ENCODE measurements around the gene MXD3.
A peak's percentile ranks its signal among the peaks of the same experiment; 100 is the strongest.

Gene MXD3

DNA sequence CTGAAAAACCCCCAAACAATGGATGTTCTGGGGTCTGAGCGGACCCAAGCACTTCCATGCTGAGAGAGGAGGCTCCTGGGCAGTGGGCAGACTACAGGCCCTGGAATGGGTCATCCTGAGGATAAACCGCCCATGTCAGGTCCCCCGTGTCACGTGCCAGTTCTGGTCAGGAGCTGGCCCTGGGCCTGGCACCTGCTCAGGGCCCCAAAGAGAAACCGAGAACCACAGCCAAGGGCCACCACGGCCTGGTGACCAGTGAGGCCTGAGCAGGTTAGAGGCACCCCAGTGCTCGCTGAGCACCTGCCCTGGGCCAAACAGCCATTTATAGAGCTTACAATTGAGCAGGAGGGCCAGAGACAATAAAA is 24.0 kb upstream of the MXD3 start:
- H3K9me3 Mint-ChIP-seq = no peaks in the 10 kb centered on the region
- ATAC-seq (ENCODE audit: low read depth) (no peak), DNase-seq (ENCODE audit: low spot score in 2 of 2) (no peak)
- H3K4me1 Mint-ChIP-seq = peaks cover 9% of the 10 kb centered on the region
- H3K27ac Mint-ChIP-seq = no peak overlapping the region
- peaks cover 32% of the 10 kb centered on the region for H3K36me3 Mint-ChIP-seq
- H3K4me3 Mint-ChIP-seq = no peak overlapping the region
- H3K27me3 Mint-ChIP-seq = no peaks in the 10 kb centered on the region

DNA sequence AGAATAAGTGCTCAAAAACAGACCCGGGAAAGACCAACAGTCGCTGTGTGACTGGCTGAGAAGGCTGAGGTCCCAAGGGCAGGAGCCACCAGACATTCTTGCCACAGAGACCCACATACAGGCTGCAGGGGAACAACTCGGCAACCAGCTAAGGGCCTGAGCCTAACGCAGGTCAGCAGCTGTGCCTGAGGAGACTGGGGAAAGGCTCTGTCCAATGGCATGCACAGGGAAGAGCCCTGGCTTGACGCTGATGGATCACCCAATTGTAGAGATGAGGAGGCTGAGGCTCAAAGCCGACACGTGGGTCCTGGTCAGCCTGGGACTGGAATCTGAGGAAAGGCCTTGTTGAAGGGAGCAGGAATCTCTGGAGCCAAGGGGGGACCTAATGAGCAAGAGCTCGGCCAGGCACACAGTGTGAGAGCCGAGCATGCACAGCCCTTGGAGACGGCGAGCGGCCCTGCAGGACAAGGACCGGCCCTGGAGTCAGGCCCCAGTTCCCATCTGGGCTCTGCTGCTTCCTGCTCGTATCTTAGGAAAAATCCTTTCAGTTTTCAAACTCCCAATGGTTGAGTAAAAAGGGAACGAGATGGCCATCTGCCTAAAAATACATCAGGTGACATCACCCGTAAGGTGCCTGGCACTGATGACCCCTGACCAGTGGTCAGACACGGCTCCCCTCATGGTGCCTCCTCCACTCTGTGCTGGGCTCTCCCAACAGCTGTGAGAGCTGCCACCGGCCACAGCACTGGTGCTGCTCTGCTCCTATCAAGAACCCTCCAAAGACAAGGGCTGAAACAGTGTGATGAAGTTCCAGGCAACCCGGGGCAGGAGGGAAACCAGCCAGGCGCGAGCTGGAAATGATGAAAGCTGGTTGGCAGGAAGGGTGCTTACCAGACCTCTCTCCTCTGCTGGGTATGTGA is 23.3 kb upstream of the MXD3 start:
- Mint-ChIP-seq H3K4me1 (peaks cover 9% of the 10 kb centered on the region), H3K27ac (no peak overlapping the region), H3K36me3 (peaks cover 36% of the 10 kb centered on the region), H3K27me3 (no peaks in the 10 kb centered on the region), H3K4me3 (no peak overlapping the region), H3K9me3 (no peaks in the 10 kb centered on the region)
- DNase-seq (ENCODE audit: low spot score in 2 of 2) (no peak), ATAC-seq (ENCODE audit: low read depth) (no peak)

DNA sequence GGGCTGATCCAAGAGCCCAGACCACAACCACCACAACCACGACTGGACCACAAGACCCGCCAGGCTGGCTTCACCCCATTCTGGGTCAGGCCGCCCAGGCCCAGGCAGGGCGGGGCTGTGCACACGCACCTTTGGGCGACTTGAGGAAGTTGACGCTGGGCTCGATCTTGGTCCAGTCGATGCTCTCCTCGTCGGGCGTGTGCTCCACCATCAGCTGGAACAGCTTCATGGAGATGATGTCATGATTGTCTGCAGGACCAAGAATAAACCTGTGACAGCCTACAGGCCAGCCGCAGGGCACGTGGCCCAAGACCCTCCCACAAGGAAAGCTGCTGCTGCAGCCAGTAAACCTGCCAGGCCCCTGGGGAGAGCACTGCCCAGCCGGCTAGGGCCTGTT is 22.5 kb upstream of the MXD3 start:
- peaks cover 2% of the 10 kb centered on the region for H3K4me1 Mint-ChIP-seq
- ATAC-seq (ENCODE audit: low read depth) (no peak), DNase-seq (ENCODE audit: low spot score in 2 of 2) (no peak)
- H3K27me3 Mint-ChIP-seq = no peaks in the 10 kb centered on the region
- no peak overlapping the region for H3K4me3 Mint-ChIP-seq
- H3K36me3 Mint-ChIP-seq = peaks cover 29% of the 10 kb centered on the region
- no peaks in the 10 kb centered on the region for H3K9me3 Mint-ChIP-seq
- no peak overlapping the region for H3K27ac Mint-ChIP-seq

DNA sequence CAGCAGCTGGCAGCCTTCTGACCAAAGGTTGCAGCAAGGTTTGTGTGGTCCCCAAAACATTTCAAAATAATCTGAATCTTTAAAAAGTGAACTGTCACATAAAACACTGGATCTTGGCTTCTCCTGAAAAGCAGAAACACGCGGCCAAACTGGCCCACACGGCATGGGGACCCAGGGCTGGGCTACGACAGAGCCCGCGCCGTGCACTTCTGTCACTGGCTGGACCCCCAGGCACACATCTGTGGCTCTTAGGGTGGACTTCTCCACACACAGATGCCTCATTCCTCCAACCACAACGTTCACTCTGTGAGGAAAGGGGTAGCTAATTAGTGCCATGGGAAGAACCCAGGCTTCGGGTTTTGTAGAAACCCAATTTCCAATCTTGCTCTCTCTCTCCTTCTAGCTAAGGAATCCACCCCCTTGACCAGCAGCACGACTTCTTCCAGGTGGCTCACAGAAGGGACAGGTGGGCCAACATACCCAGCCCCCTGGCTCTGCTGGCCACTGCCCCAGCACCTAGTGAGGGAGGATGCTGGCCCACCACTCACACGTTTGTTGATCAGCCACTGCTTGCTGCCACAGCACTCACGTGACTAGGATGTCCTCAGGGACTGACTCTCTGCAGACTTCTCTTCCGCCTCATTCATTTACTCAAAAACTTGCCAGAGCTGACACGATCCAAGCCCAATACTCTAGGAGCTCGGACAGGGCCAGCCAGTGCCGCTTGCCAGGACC is 21.9 kb upstream of the MXD3 start:
- Mint-ChIP-seq H3K9me3 (no peaks in the 10 kb centered on the region), H3K27ac (no peak overlapping the region), H3K4me3 (no peak overlapping the region), H3K4me1 (peaks cover 2% of the 10 kb centered on the region), H3K27me3 (no peaks in the 10 kb centered on the region), H3K36me3 (peaks cover 29% of the 10 kb centered on the region)
- no peak for ATAC-seq (ENCODE audit: low read depth)
- no peak for DNase-seq (ENCODE audit: low spot score in 2 of 2)

DNA sequence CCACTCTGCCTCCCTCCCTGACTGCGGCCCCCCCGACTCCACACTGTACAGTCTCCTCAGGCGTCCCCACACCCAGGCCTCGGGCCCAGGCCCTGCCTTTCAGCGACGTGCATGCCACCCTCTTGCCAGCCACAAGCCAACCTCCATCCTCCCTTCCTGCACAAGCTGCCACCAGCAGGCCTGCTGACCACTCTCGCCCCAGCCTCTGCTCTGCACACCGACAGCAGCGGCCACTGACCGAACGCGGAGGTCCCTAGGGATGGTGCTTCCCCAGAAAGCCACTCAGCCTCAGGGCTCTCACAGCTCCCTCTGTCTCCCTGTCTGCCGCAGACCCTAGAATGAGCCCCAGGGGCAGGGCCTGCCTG is 21.2 kb upstream of the MXD3 start:
- Mint-ChIP-seq H3K27ac (no peak overlapping the region), H3K9me3 (no peaks in the 10 kb centered on the region), H3K4me3 (no peak overlapping the region), H3K36me3 (peaks cover 29% of the 10 kb centered on the region), H3K4me1 (peaks cover 2% of the 10 kb centered on the region), H3K27me3 (no peaks in the 10 kb centered on the region)
- no peak for DNase-seq (ENCODE audit: low spot score in 2 of 2)
- no peak for ATAC-seq (ENCODE audit: low read depth)

DNA sequence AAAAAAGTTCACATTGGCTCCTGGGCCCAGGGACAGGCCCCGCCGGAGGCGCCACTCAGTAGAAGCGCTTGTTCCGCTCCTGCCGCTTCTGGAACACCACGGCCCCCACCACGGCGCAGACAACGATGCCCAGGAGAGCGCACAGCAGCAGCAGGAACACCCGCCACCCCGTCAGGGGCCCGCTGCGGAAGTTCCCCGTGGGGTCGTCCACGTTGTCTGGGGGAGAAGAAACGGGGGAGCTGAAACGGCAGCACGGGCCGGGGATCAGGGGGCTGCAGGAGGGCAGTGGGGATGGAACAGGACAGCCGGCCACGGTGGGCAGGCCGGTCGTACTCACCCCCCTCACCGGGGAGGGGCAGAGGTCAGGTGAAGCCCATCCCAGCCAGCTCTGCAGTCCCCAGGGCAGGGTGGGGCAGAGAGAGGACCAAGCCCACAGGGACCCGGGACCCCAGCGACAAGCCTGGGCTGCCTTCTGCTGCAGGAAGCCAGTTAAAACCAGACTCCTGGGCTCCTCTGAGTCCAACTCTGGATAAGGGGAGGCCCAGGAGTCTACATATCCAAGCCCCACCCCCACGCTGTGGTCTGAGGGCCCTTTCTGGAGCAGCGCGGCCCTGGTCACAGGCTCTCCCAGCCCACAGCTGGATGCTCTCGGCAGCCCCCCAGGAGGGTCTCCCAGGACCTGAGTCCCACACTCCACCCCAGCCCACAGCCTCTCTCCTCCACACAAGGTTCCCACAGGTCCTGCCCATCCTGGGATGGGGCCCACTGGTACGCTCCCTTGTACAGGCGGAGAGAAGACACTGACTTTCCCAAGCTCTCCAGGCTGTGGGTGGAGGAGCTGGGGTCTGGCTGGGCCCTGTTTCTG is 20.6 kb upstream of the MXD3 start:
- no peak overlapping the region for H3K4me3 Mint-ChIP-seq
- DNase-seq (ENCODE audit: low spot score in 2 of 2) (no peak), ATAC-seq (ENCODE audit: low read depth) (no peak)
- no peaks in the 10 kb centered on the region for H3K9me3 Mint-ChIP-seq
- peaks cover 29% of the 10 kb centered on the region for H3K36me3 Mint-ChIP-seq
- no peak overlapping the region for H3K27ac Mint-ChIP-seq
- H3K4me1 Mint-ChIP-seq = peaks cover 2% of the 10 kb centered on the region
- no peaks in the 10 kb centered on the region for H3K27me3 Mint-ChIP-seq

DNA sequence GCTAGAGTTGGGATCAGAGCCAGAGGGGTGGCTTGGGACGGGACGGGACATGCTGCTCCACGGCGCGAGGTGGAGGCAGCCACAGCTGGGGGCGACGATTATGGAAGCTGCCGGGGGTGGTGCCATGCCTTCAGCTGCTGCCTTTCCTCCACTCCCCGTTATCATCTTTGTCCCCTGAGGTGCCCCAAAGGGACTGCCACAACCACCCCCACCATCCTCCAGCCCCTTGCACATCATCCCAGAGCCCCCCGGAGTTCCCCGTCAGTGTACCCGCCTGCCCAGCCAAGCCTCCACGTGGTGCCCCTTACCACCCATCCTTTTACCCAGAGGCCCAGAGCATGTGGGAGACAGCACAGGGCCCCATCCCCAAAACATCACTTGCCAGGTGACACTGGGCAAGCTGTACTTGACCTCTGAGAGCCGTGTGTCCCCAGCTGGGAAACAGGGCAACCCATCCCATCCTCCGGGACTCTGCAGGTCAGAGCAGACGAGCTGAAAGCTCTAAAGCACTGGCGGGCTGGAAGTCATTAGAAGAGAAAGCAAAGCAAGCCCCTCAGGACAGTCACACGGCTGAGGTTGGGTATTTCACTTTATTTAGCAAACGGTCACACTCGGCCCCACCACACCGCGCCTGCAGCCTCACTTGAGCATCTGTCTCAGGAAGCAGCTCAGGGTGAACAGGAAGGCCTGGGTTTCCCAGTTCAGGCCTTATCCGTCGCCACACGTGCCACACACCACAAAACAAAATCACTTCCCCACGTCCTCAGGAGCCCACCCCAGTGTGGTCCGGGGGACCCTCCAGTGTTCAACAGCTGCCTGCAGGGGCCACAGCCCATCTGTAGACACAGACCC is 19.5 kb upstream of the MXD3 start:
- Mint-ChIP-seq H3K27ac (no peak overlapping the region), H3K4me1 (peaks cover 2% of the 10 kb centered on the region), H3K36me3 (peaks cover 26% of the 10 kb centered on the region), H3K4me3 (no peak overlapping the region), H3K27me3 (no peaks in the 10 kb centered on the region), H3K9me3 (no peaks in the 10 kb centered on the region)
- no peak for ATAC-seq (ENCODE audit: low read depth)
- no peak for DNase-seq (ENCODE audit: low spot score in 2 of 2)

DNA sequence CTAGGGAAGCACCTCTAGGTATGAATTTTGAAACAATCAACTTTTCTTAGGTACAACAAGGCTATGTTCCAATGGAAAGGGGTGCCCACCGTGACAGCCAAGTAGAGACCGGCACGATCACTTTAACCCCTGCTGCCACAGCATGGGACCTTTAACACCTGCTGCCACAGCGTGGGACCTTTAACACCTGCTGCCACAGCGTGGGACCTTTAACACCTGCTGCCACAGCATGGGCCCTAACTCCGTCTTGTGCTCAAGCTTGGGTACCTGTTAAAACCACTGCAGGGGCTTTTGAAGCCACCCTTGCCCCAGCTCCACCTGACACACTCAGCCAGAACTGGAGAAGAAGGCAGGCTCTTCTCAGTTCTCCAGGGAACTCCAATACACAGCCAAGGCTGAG is 18.2 kb upstream of the MXD3 start:
- H3K4me1 Mint-ChIP-seq = peaks cover 2% of the 10 kb centered on the region
- no peaks in the 10 kb centered on the region for H3K9me3 Mint-ChIP-seq
- H3K36me3 Mint-ChIP-seq = peaks cover 20% of the 10 kb centered on the region
- DNase-seq (ENCODE audit: low spot score in 2 of 2) (no peak), ATAC-seq (ENCODE audit: low read depth) (no peak)
- no peak overlapping the region for H3K27ac Mint-ChIP-seq
- H3K4me3 Mint-ChIP-seq = no peak overlapping the region
- H3K27me3 Mint-ChIP-seq = no peaks in the 10 kb centered on the region

DNA sequence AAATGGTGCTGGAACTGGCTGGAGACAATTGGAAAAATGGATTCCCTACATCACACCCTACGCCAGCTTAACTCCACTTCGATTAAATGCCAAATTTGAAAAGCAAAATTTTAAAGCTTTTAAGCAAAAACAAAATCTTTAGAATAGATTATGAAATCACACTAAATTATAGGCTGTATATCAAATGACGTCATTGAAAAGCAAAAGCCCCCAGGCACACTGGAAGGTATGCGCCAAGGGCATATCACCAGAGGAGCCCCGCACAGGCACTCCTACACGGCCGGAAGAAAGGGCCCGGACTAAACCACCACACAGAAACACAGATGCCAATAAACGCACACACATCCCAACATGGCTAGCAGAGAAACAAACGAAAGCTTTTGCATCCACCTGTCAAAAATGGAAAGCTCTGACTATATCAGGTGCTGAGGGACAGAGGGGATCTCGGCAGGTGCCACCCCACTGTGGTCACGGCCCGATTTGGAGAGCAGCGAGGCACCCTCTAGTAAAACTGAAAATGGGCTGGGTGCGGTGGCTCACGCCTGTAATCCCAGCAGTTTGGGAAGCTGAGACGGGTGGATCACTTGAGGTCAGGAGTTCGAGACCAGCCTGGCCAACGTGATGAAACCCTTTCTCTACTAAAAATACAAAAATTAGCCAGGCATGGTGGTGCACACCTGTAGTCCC is 17.0 kb upstream of the MXD3 start:
- ATAC-seq (ENCODE audit: low read depth) = no peak
- Mint-ChIP-seq H3K9me3 (no peaks in the 10 kb centered on the region), H3K4me3 (no peak overlapping the region), H3K27me3 (no peaks in the 10 kb centered on the region), H3K4me1 (peaks cover 2% of the 10 kb centered on the region), H3K36me3 (peaks cover 16% of the 10 kb centered on the region), H3K27ac (no peak overlapping the region)
- DNase-seq (ENCODE audit: low spot score in 2 of 2) = no peak

DNA sequence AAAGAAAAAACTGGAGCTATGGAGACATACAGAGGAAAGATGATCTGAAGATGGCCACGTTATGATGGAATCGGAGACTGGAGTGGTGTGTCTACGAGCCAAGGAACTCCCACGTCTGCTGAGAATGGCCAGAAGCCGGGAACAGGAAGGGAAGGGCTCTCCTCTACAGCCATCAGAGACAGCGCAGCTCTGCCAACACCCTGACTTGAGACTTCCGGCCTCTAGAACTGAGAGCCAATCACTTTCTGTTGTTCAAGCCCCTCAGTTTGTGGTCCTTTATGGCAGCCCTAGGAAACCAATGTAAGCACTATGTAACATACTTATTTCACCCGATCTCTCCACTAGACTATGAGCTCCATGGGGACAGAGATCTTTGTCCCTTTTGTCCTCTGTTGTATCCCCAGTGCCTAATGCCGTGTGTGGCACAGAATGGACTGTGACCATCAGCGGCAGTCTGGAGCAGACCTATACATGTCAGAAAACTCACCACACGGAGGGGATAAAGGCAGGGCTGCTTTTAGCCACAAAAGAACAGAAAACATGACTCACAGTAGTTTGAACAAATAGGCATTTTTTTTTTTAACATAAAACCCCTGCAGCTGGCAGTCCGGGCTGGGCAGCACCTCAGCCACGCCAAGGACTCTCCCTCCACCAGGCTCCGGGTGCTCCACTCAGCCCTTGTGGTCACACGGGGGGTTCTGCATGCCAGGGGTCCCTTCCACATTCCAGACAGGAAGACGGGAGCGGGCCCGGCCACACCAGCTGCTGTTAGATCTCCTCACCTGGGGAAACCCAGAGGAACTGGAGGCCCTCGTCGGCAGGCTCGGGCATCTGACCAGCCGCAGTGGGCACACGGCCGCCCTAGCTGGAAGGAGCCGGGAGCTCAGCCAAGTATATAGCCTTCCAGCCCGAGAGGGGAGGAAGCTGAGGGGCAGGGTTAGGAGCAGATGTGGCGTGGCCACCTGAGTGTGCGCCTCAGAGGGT is 16.1 kb upstream of the MXD3 start:
- Mint-ChIP-seq H3K4me3 (no peak overlapping the region), H3K4me1 (peaks cover 2% of the 10 kb centered on the region), H3K27me3 (no peaks in the 10 kb centered on the region), H3K27ac (no peak overlapping the region), H3K9me3 (no peaks in the 10 kb centered on the region), H3K36me3 (peaks cover 13% of the 10 kb centered on the region)
- ATAC-seq (ENCODE audit: low read depth) = no peak
- DNase-seq (ENCODE audit: low spot score in 2 of 2) = no peak

DNA sequence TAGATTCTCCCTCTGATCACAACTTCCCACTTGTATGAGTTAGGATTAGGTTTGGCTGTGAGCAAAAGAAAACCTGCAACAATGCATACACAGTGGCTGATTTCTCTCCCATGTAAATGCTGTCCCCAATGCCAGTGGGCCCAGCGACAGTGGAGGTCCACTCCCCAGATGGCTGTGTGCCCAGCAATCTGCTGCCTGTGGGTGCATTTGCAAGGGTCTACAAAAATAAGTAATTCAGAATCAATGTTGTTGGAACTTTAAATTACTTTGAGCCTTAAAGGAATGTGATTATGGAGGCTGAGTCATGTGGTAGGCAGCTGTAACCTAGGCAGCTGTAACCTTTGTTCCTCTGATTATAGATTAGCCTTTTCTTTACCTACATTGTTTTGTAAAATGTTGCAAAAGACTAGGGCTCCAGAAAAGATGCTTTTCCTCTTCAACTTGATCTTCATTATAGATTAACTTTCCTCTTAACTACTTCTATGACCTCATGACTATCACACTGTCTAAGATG is 14.2 kb upstream of the MXD3 start:
- peaks cover 12% of the 10 kb centered on the region for H3K36me3 Mint-ChIP-seq
- DNase-seq (ENCODE audit: low spot score in 2 of 2) (no peak), ATAC-seq (ENCODE audit: low read depth) (no peak)
- H3K27ac Mint-ChIP-seq = no peak overlapping the region
- H3K4me1 Mint-ChIP-seq = peaks cover 5% of the 10 kb centered on the region
- no peaks in the 10 kb centered on the region for H3K27me3 Mint-ChIP-seq
- H3K4me3 Mint-ChIP-seq = no peak overlapping the region
- H3K9me3 Mint-ChIP-seq = no peaks in the 10 kb centered on the region

DNA sequence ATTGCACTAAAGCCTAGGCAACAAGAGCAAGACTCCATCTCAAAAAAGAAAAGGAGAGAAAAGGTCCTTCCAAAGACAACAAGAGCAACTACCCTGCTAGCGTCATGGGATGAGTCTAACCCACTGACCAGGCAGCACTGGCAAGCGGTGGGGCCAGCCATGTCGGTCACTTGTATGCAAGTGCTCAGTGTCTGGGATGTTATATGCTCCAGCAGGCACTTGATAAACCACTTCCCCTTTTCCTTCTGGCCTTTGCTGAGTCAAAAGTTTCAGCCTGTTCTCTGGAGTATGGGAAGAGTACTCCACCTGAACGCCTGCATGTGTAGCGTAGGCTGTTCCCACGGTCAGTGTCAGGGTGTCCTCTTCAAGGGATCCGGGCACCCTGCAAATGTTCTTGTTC is 9.2 kb upstream of the MXD3 start:
- Mint-ChIP-seq H3K36me3 (peaks cover 10% of the 10 kb centered on the region), H3K4me1 (peaks cover 9% of the 10 kb centered on the region), H3K27ac (no peak overlapping the region), H3K9me3 (peaks cover 2% of the 10 kb centered on the region), H3K4me3 (no peak overlapping the region), H3K27me3 (no peaks in the 10 kb centered on the region)
- DNase-seq (ENCODE audit: low spot score in 2 of 2) (no peak), ATAC-seq (ENCODE audit: low read depth) (peak; percentile 56)

Measured in memory B cell (primary cell).